Caco-2 (cell line): ENCODE results near the gene ARHGAP4. TPM values are rescaled to one million over a fixed set of nuclear protein-coding genes. Genes with fewer than 3 reads are reported as not detected.

ENCODE experiments used
- BruUV-seq: library from RNA; stranded (reverse); fragments of 400-500 nt; replicated peaks from 2 replicates; lab custom pipeline; 2021; lab: Mats Ljungman, UMichigan
- CTCF ChIA-PET: fragments of 300-600 bp; sonication (Branson Sonifier 250); formaldehyde crosslinking; loops from one replicate; lab custom pipeline; 2022; ENCODE audit warnings: antibody characterized with exemption; lab: Charles Lee
- POLR2A ChIA-PET: fragments of 300-600 bp; sonication (Branson Sonifier 250); formaldehyde crosslinking; loops from one replicate; lab custom pipeline; 2022; ENCODE audit warnings: antibody characterized with exemption; lab: Charles Lee
- DNase-seq, 2 experiments: peaks; one replicate each; pipeline versions ENCODE4 v3.0.0 to v3.0.0-alpha.2; 2020 to 2022
- H3K27me3 ChIP-seq: replicated peaks from 2 replicates; pipeline ENCODE4 v1.6.0; 2011; ENCODE audit warnings: low read length; ENCODE audit not compliant: control insufficient read depth, insufficient read depth
- H3K36me3 ChIP-seq: 2 replicates; pipeline ENCODE4 v1.5.1; 2011; ENCODE audit warnings: low read length; ENCODE audit not compliant: control insufficient read depth, insufficient read depth
- H3K4me1 ChIP-seq: fragments of 250-450 bp; sonication (Bioruptor Pico); 2 replicates; pipeline ENCODE4 v1.5.1; 2020; ENCODE audit warnings: mild to moderate bottlenecking
- H3K4me3 ChIP-seq: 2 replicates; pipeline ENCODE4 v1.5.1; 2011; ENCODE audit warnings: low read depth, mild to moderate bottlenecking, control low read depth, low read length
- H3K9me3 ChIP-seq: fragments of 250-450 bp; sonication (Bioruptor Pico); 2 replicates; pipeline ENCODE4 v1.5.1; 2020; ENCODE audit warnings: mild to moderate bottlenecking, moderate library complexity
- H3K27ac Mint-ChIP-seq: one replicate; pipeline ENCODE4 v1.8.0; 2022; ENCODE audit warnings: mixed read lengths; ENCODE audit not compliant: unreplicated experiment
- H3K27me3 Mint-ChIP-seq: one replicate; pipeline ENCODE4 v1.8.0; 2022; ENCODE audit warnings: mixed read lengths; ENCODE audit not compliant: insufficient read depth, unreplicated experiment
- H3K36me3 Mint-ChIP-seq: one replicate; pipeline ENCODE4 v1.8.0; 2022; ENCODE audit warnings: mild to moderate bottlenecking, mixed read lengths; ENCODE audit not compliant: insufficient read depth, unreplicated experiment
- H3K4me1 Mint-ChIP-seq: one replicate; pipeline ENCODE4 v1.8.0; 2022; ENCODE audit warnings: low read depth, mixed read lengths; ENCODE audit not compliant: unreplicated experiment
- H3K4me3 Mint-ChIP-seq: one replicate; pipeline ENCODE4 v1.8.0; 2022; ENCODE audit warnings: mild to moderate bottlenecking, moderate library complexity, mixed read lengths; ENCODE audit not compliant: unreplicated experiment
- H3K9me3 Mint-ChIP-seq: one replicate; pipeline ENCODE4 v1.8.0; 2022; ENCODE audit warnings: mixed read lengths; ENCODE audit not compliant: unreplicated experiment
- intact Hi-C: fragments of 100-400 bp; cut with micrococcal nuclease; formaldehyde crosslinking; loops from one replicate; pipeline ENCODE4 v1.10.0; 2022; ENCODE audit not compliant: unreplicated experiment
- total RNA-seq: library from RNA; stranded (reverse); gene quantifications from 2 replicates; pipeline ENCODE4 v1.2.3, GENCODE V29; 2022
- TF ChIP-seq, protein P1 (sequence below), 2 experiments: fragments of 200-600 bp in 1 of 2; IDR thresholded peaks; 1 replicate in 1 of 2; 2 replicates in 1 of 2; pipeline versions ENCODE4 v1.5.1 to v1.8.0; 2011 to 2022; ENCODE audit warnings: antibody characterized with exemption in 1 of 2, control low read depth in 1 of 2, inconsistent platforms in 1 of 2, low read depth in 1 of 2, low read length in 1 of 2, mild to moderate bottlenecking in 1 of 2, moderate library complexity in 1 of 2; ENCODE audit not compliant: insufficient read depth in 1 of 2, severe bottlenecking in 1 of 2, unreplicated experiment in 1 of 2

The ARHGAP4 gene
- total RNA-seq, 1 experiment from 2014 or later = 15.7 TPM

- Mint-ChIP-seq H3K4me3 (no peak overlapping the region), H3K4me1 (no peaks in the 10 kb centered on the region), H3K27ac (no peak overlapping the region), H3K36me3 (no peaks in the 10 kb centered on the region), H3K9me3 (no peaks in the 10 kb centered on the region), H3K27me3 (no peaks in the 10 kb centered on the region)
- Histone ChIP-seq H3K27me3 (no peaks in the 10 kb centered on the region), H3K4me3 (no peak overlapping the region), H3K36me3 (no peaks in the 10 kb centered on the region), H3K4me1 (no peaks in the 10 kb centered on the region), H3K9me3 (no peaks in the 10 kb centered on the region)
- TF ChIP-seq, protein P1, sequence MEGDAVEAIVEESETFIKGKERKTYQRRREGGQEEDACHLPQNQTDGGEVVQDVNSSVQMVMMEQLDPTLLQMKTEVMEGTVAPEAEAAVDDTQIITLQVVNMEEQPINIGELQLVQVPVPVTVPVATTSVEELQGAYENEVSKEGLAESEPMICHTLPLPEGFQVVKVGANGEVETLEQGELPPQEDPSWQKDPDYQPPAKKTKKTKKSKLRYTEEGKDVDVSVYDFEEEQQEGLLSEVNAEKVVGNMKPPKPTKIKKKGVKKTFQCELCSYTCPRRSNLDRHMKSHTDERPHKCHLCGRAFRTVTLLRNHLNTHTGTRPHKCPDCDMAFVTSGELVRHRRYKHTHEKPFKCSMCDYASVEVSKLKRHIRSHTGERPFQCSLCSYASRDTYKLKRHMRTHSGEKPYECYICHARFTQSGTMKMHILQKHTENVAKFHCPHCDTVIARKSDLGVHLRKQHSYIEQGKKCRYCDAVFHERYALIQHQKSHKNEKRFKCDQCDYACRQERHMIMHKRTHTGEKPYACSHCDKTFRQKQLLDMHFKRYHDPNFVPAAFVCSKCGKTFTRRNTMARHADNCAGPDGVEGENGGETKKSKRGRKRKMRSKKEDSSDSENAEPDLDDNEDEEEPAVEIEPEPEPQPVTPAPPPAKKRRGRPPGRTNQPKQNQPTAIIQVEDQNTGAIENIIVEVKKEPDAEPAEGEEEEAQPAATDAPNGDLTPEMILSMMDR (IDR thresholded peaks at IDR 0.05; ENCODE audit: insufficient read depth in 1 of 2, low read depth in 1 of 2, low read length in 1 of 2, severe bottlenecking in 1 of 2, unreplicated experiment in 1 of 2) = no peak
- BruUV-seq = no TSS peak
- ChIA-PET CTCF (no interaction called here), POLR2A (no interaction called here)
- intact Hi-C loops = no loop called here
- DNase-seq = no peak
Observed at GRCh38 chrX:153907456-153907855, 18.6 kb downstream of the ARHGAP4 start.

- H3K9me3 Mint-ChIP-seq = no peaks in the 10 kb centered on the region
- H3K4me3 Mint-ChIP-seq = no peak overlapping the region
- POLR2A ChIA-PET = no interaction called here
- TF ChIP-seq, protein P1 (IDR thresholded peaks at IDR 0.05; ENCODE audit: insufficient read depth in 1 of 2, low read depth in 1 of 2, low read length in 1 of 2, severe bottlenecking in 1 of 2, unreplicated experiment in 1 of 2) = no peak
- Histone ChIP-seq H3K4me1 (no peaks in the 10 kb centered on the region), H3K9me3 (no peaks in the 10 kb centered on the region), H3K4me3 (no peak overlapping the region), H3K36me3 (no peaks in the 10 kb centered on the region), H3K27me3 (no peaks in the 10 kb centered on the region)
- BruUV-seq = no TSS peak
- no peak for DNase-seq
- no peaks in the 10 kb centered on the region for H3K27me3 Mint-ChIP-seq
- CTCF ChIA-PET = no interaction called here
- no peaks in the 10 kb centered on the region for H3K36me3 Mint-ChIP-seq
- intact Hi-C loops = no loop called here
- H3K27ac Mint-ChIP-seq = no peak overlapping the region
- no peaks in the 10 kb centered on the region for H3K4me1 Mint-ChIP-seq
Observed at GRCh38 chrX:153906126-153906917, 19.7 kb downstream of the ARHGAP4 start.

- POLR2A ChIA-PET = no interaction called here
- no peaks in the 10 kb centered on the region for H3K9me3 Mint-ChIP-seq
Observed at GRCh38 chrX:153905481-153906095, 20.5 kb downstream of the ARHGAP4 start.

More at GRCh38 chrX:153905481-153906095, 20.5 kb downstream of the ARHGAP4 start:
- Mint-ChIP-seq H3K27me3 (no peaks in the 10 kb centered on the region), H3K27ac (no peak overlapping the region), H3K36me3 (no peaks in the 10 kb centered on the region), H3K4me1 (no peaks in the 10 kb centered on the region), H3K4me3 (no peak overlapping the region)
- no peak for DNase-seq
- no peaks in the 10 kb centered on the region for H3K4me1 ChIP-seq
- no TSS peak for BruUV-seq
- CTCF ChIA-PET = no interaction called here
- intact Hi-C loops = no loop called here
- H3K36me3 ChIP-seq = no peaks in the 10 kb centered on the region
- H3K27me3 ChIP-seq = no peaks in the 10 kb centered on the region
- H3K9me3 ChIP-seq = no peaks in the 10 kb centered on the region
- H3K4me3 ChIP-seq = no peak overlapping the region
- TF ChIP-seq, protein P1 (IDR thresholded peaks at IDR 0.05; ENCODE audit: insufficient read depth in 1 of 2, low read depth in 1 of 2, low read length in 1 of 2, severe bottlenecking in 1 of 2, unreplicated experiment in 1 of 2) = no peak
